Measurements from ENCODE around the gene MACROD2. TPM values are rescaled to one million over a fixed set of nuclear protein-coding genes. Genes with fewer than 3 reads are reported as not detected.

The MACROD2 gene
- polyA plus RNA-seq, 1 donor from 2014 or later = 23.2 TPM

GRCh38 chr20:14986656-14987055, 991.3 kb downstream of the MACROD2 start:
- Histone ChIP-seq H4K20me1 (ENCODE audit: insufficient read depth) (no peaks in the 10 kb centered on the region), H2AFZ (ENCODE audit: low read depth, low read length) (no peak overlapping the region), H3F3A (ENCODE audit: insufficient read depth, low read length, poor library complexity, severe bottlenecking) (no peaks in the 10 kb centered on the region), H3K9me2 (ENCODE audit: insufficient read depth, low read length) (no peaks in the 10 kb centered on the region), H3K79me2 (replicated peaks; ENCODE audit: insufficient read depth, low read length) (no peaks in the 10 kb centered on the region), H3K27ac (ENCODE audit: low read length) (no peak overlapping the region), H3K4me3 (ENCODE audit: low read length) (no peak overlapping the region), H3K36me3 (ENCODE audit: insufficient read depth, low read length) (no peaks in the 10 kb centered on the region), H3K9ac (ENCODE audit: low read length) (no peak overlapping the region), H3K27me3 (ENCODE audit: insufficient read depth, low read depth, low read length) (no peaks in the 10 kb centered on the region), H3K4me2 (ENCODE audit: low read length) (no peak overlapping the region), H3K9me3 (ENCODE audit: low read length) (peaks cover 2% of the 10 kb centered on the region)
- TF ChIP-seq REST (IDR thresholded peaks at IDR 0.05; ENCODE audit: borderline replicate concordance) (no peak), MXI1 (conservative IDR thresholded peaks at IDR 0.05; ENCODE audit: poor library complexity, severe bottlenecking) (no peak), POLR2AphosphoS5 (IDR thresholded peaks at IDR 0.05) (no peak), SMC3 (conservative IDR thresholded peaks at IDR 0.05; ENCODE audit: poor library complexity) (no peak), EP300 (conservative IDR thresholded peaks at IDR 0.05; ENCODE audit: poor library complexity, severe bottlenecking) (no peak), EZH2 (IDR thresholded peaks at IDR 0.05; ENCODE audit: borderline replicate concordance, insufficient read depth, low read length, poor library complexity, severe bottlenecking) (no peak), RAD21 (conservative IDR thresholded peaks at IDR 0.05) (no peak)
- TF ChIP-seq, protein P1, sequence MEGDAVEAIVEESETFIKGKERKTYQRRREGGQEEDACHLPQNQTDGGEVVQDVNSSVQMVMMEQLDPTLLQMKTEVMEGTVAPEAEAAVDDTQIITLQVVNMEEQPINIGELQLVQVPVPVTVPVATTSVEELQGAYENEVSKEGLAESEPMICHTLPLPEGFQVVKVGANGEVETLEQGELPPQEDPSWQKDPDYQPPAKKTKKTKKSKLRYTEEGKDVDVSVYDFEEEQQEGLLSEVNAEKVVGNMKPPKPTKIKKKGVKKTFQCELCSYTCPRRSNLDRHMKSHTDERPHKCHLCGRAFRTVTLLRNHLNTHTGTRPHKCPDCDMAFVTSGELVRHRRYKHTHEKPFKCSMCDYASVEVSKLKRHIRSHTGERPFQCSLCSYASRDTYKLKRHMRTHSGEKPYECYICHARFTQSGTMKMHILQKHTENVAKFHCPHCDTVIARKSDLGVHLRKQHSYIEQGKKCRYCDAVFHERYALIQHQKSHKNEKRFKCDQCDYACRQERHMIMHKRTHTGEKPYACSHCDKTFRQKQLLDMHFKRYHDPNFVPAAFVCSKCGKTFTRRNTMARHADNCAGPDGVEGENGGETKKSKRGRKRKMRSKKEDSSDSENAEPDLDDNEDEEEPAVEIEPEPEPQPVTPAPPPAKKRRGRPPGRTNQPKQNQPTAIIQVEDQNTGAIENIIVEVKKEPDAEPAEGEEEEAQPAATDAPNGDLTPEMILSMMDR (IDR thresholded peaks at IDR 0.05; ENCODE audit: poor library complexity, severe bottlenecking) = no peak

GRCh38 chr20:14989535-14990290, 994.4 kb downstream of the MACROD2 start:
- Histone ChIP-seq H3K9me2 (ENCODE audit: insufficient read depth, low read length) (no peaks in the 10 kb centered on the region), H3F3A (ENCODE audit: insufficient read depth, low read length, poor library complexity, severe bottlenecking) (no peaks in the 10 kb centered on the region), H3K4me3 (ENCODE audit: low read length) (no peak overlapping the region), H3K27me3 (ENCODE audit: insufficient read depth, low read depth, low read length) (no peaks in the 10 kb centered on the region), H3K4me2 (ENCODE audit: low read length) (no peak overlapping the region), H4K20me1 (ENCODE audit: insufficient read depth) (no peaks in the 10 kb centered on the region), H3K36me3 (ENCODE audit: insufficient read depth, low read length) (no peaks in the 10 kb centered on the region), H3K27ac (ENCODE audit: low read length) (no peak overlapping the region), H3K9ac (ENCODE audit: low read length) (no peak overlapping the region), H3K79me2 (replicated peaks; ENCODE audit: insufficient read depth, low read length) (no peaks in the 10 kb centered on the region), H2AFZ (ENCODE audit: low read depth, low read length) (no peak overlapping the region), H3K9me3 (ENCODE audit: low read length) (no peaks in the 10 kb centered on the region)
- no peak for TF ChIP-seq RAD21 (conservative IDR thresholded peaks at IDR 0.05)
